GM19351 (cell line): ENCODE measurements around the gene TREH.

ENCODE experiments used
- ATAC-seq: cut with Tn5 transposase; IDR thresholded peaks from one replicate; pipeline ENCODE4 v1.9.1; 2021; ENCODE audit warnings: mild to moderate bottlenecking, moderate library complexity; ENCODE audit not compliant: unreplicated experiment

TREH gene

DNA sequence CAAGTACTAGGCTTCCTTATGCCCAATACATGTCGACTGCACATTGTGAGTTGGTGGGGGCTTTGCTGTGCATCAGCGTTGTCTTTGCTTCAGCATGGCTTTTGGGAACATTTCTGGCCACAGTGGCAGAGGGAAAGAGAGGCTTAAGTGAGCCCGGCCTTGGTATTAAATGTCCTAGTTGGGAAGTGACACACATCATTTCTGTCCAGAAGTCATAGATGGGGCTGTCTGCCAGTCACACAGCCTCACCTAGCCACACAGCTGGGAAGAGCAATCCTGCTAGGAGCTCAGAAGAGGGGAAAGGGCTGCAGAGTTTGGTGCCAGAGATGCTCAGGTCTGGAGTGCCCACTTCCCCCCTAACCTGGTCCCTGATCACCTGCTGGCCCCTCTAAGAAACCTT lies 27.6 kb downstream of the TREH start:
- ATAC-seq = no peak

DNA sequence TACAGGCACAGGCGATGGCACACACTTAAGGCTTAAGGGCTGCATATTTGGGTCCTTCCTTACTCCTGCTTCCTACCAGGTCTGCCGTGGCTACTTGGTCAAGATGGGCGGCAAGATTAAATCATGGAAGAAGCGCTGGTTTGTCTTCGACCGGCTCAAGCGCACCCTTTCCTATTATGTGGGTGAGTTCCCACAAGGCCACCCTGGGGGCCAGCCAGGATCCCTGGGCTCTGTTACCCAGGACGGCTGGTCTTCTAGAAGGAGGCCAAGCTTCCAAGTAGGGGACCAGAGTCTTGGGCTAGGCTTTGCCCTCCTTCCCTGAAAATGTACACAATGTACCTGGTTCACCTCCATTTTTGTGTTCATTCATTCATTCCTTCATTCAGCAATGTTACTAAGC lies 29.1 kb downstream of the TREH start:
- no peak for ATAC-seq

GRCh38 chr11:118649941-118650340 lies 29.5 kb downstream of the TREH start:
- ATAC-seq = no peak

- ATAC-seq = no peak
Observed at GRCh38 chr11:118648291-118648690, 31.2 kb downstream of the TREH start.

DNA sequence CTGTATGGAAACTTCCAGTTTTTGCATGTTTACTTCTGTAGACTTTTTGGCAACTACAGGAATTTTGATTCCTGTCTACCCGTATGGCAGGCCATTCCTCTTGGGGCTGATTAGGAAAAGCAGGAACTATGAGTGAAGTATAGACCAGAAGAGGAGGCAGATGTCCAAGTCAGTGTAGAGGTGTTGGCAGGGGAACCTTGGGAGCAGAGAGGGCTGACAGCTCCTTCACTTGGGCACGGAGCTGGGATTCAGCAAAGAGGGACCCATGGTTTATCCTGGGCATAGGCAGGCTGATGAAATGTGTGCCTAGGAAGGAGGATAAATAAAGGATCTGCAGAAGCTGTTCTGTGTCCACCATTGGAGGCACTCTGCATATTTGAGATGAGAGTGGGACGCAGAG lies 33.1 kb downstream of the TREH start:
- no peak for ATAC-seq

GRCh38 chr11:118645066-118645715 lies 34.3 kb downstream of the TREH start:
- no peak for ATAC-seq

DNA sequence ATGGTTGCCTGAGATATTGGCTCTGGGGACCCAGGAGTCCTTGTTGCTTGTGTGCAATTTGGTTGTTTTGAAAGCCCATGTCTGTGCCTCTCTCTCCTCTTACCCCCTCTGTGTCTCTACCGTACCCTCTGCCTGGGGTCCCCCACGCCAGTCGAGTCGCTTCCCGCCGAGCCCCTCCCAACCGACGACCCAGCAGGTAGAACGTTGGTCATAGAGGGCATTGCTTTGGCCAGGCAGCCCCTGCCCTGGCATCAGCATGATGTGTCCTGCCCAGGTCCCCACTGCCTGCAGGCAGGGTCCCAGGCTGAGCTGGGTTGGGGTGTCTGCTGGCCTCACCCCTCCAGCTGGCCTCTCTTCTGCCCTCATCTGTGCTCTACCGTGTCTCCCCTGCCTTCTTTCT lies 35.0 kb downstream of the TREH start:
- no peak for ATAC-seq

GRCh38 chr11:118643995-118644345 lies 35.5 kb downstream of the TREH start:
- no peak for ATAC-seq

DNA sequence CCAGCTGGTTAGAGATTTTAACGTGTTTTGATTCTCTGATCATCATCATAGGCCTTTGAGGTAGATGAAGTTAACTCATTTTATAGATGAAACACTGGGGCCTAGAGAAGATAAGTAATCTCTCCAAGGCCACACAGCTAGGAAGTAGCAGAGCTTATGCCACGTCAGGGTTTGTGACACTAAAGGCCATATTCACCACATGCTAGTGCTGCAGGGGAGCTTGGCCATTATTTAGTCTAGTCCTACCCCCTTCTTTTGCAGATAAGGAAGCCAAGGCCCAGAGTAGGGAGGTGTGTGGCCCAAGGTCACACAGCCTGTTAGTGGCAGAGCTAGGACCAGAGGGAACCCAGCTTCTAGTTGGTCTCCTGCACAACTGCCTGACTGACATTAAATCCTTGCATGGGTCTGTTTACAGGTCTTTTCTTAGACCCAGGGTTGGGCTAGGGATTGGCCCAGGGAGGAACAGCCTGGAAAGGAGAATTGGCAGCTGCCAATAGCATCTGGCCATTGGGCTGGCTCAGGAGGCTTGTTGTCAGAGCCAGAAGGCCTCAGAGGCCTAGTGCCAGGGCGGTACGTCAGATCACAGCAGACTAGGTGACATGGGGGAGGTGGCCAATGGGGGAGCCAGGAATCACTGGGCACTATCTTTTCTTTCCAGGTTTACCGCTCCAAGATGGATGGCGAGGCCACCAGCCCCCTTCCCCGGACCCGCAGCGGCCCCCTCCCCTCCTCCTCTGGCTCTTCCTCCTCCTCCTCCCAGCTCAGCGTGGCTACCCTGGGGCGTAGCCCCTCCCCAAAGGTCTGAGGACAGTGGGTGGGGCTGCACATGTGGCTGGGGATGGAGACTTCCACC lies 36.1 kb downstream of the TREH start:
- no peak for ATAC-seq

GRCh38 chr11:118641397-118642019 lies 37.9 kb downstream of the TREH start:
- no peak for ATAC-seq

DNA sequence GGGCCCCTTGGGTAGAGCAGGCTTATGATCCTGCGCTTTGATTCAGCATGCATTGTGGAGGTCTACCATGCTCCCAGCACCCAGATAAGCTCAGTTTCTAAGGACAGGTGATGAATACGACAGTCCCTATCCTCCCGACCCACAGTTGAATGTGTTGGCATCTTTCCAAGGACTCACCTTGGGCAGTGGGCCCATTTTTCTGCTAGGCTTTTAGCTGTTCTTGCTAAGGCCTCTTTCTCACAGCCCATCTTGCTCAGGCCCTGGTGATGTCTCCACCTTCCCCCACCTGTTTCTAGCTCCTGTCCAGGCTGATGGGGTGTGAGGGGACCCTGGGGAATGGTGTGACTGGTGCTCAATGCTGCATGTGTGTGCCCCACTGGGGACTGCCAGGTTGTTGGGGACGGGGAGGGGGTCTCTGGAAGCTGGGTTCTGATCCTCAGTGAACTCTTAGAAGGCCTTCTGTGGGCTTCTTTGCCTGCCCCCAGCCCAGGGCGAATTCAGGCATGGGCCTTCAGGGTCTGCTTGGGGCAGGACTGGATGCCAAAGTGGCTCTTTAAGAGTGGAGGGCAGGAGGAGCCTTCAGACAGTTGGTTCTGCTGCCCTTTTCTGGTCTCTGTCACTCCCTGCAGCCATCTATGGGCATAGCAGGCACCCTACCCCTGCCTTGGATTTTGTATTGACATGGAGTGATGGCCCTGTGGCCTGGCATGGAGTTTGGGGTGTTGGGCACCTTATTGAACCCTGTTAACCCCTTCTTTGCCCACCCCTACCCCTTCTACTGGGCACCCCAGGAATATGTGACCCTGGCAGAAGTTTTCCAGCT lies 38.9 kb downstream of the TREH start:
- no peak for ATAC-seq

GRCh38 chr11:118639899-118640298 lies 39.6 kb downstream of the TREH start:
- no peak for ATAC-seq

DNA sequence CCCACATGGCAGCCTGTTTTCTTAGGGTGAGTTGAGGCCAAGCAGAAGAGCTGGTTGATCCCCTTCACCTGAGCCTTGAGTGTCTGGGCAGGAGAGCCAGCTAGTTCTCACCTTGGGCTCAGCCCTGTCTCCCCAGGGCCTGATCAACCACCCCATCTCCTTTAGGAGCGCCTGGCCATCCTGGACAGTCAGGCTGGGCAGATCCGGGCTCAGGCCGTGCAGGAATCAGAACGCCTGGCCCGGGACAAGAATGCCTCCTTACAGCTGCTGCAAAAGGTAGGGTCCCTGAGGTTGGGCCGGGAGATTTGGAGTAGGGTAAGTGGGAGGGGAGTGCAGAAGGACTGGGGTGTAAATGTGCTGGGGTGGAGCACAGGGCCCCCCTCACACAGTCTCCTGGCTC lies 40.7 kb downstream of the TREH start:
- no peak for ATAC-seq

DNA sequence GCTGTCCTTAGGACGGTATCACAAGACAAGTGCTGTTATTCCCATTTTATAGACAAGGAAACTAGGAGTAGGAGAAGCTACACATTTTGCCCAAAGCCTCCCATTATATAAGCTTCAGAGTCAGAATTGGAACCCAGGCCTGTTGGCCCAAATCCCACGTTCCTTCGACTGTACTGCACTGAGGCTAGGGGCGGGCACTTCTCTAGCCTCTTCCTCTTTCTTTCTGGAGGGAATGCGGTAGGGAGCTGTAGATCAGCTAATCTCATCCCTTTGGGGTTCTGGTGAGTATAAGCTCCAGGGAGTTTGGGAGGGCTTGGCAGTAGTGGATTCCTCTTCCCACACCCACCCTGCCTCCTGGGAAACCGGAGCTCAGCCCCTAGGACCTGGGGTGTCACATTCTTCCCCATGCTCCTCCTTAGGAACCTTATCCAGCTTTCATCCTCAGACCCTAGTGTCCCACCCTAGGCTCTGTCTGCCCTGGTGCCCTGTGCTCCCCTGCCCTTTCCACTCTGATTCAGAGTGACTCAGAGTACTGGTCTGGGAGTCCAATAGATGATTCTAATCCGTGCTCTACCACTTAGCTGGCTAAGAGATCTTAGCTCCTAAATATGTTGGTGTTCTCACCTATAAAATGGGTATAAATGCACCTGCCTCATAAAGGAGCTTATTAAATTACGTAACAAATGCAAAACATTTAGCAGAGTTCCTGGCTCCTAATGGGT lies 42.7 kb downstream of the TREH start:
- no peak for ATAC-seq

GRCh38 chr11:118635642-118636041 lies 43.8 kb downstream of the TREH start:
- no peak for ATAC-seq

DNA sequence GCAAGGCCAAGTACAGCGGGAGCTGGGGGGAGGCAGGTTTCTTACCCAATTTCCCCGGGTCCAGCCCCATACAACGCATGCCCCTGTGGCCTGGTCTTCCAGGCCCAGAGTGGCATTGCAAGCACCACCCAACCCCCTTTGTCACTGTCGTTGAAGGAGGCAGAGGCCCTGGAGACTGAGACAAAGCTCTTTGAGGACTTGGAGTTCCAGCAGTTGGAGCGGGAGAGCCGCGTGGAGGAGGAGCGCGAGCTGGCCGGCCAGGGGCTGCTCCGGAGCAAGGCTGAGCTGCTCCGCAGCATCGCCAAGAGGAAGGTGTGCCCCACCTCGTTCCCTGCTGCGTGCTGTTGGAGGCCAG lies 44.2 kb downstream of the TREH start:
- ATAC-seq = no peak

DNA sequence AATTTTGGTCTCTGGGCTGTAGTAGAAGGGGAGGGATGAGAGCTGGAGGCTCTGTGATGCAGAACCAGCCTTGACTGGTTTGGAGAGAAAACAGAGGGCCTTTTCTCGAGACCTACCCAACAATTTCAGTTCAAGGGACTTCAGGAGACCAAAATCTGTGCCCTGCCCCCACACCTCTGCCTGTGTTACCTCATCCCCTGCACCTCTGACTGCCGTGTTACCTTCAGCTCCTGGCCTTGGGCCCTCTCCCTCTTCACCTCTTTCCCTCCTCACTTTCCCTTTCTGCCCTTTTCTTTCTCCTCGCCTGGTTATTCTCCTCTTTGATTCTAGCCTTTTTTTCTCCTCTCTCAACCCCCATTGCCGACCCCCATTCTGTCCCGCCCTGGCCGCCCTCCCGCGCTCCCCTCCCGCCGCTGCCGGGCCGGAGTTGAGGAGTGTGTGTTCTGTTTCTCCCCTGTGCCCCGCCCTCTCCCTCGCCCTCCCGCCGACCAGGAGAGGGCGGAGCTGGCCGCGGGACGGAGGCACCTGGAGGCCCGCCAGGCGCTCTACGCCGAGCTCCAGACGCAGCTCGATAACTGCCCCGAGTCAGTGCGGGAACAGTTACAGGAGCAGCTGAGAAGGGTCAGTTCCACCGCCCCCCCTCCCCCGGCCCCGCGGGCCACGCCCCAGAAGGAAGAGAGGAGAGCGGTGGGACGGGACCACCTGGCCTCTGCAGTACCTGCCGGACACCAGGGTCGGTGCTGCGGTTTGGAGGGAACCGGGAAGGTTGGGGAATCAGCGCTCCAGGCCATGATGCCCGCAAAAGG lies 44.8 kb downstream of the TREH start:
- ATAC-seq = no peak

DNA sequence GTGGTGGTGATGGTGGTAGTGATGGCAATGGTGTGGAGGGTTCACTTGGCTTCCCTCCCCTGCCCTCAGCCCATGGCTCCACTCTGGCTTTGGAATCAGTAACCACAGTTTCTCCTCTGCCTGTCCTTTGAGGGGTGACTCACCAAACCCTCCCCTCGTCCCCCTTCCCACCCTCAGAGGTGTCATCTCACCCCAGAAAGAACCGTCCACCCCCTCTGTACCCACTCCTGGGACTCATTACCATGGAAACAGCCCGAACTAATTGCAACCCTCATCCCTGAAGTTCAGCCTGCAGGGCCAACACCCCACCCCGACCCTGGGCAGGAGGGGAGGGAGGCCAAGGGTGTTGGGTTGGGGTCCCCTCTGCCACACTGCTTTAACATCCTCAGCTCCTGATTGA lies 45.5 kb downstream of the TREH start:
- ATAC-seq = no peak

DNA sequence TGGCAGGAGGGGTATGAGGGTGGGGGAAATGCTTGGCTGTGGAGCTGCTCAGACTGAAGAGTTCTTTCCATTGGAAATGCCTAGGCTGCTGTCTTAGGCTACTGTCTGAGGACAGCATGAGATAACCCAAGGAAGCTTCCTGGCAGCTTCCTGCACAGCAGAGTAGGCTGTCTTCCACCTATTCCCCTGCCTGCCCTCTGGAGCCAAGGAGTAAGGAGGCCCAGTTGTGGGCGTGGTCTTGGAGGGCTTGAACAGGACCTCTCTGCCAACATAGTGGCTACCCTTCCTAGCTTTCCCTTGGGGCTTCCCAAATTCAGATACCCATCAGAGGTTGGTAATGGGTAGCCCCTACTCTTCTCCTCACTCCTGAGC lies 46.1 kb downstream of the TREH start:
- no peak for ATAC-seq
